NCI-H1105 treated with DMSO at 0.1 percent for 48 hours (cell line): ENCODE results near the gene SCIMP.
"Not testable (repeated sequence)": the region's sequence is repeated elsewhere in the genome, so short reads cannot be mapped to it uniquely, and the experiment has no call there.

Experiments
- DNase-seq: peaks from one replicate; lab custom pipeline; 2025; lab: John Stamatoyannopoulos, UW

The SCIMP gene

GRCh38 chr17:5184288-5184687 is 50.4 kb downstream of the SCIMP start:
- DNase-seq: no peak

GRCh38 chr17:5183410-5183793 is 51.3 kb downstream of the SCIMP start:
- no peak for DNase-seq

GRCh38 chr17:5182597-5183409 is 51.9 kb downstream of the SCIMP start:
- no peak for DNase-seq

GRCh38 chr17:5181509-5182305 is 53.0 kb downstream of the SCIMP start:
- DNase-seq: no peak

- DNase-seq: no peak
Observed at GRCh38 chr17:5179003-5179402, 55.7 kb downstream of the SCIMP start.

DNA sequence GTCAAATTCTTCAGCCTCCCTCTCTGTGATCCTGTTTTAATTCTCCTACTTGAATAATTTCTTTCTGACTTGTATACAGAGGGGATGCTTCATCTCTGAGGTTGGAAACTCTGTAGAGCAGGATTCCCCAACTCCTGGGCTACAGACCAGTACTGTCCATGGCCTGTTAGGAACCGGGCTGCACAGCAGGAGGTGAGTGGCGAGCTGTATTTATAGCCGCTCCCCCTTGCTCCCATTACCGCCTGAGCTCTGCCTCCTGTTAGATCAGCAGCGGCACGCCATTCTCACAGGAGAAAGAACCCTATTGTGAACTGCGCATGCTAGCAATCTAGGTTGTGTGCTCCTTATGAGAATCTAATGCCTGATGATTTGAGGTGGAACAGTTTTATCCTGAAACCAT is 59.6 kb downstream of the SCIMP start:
- DNase-seq: not testable (repeated sequence)

DNA sequence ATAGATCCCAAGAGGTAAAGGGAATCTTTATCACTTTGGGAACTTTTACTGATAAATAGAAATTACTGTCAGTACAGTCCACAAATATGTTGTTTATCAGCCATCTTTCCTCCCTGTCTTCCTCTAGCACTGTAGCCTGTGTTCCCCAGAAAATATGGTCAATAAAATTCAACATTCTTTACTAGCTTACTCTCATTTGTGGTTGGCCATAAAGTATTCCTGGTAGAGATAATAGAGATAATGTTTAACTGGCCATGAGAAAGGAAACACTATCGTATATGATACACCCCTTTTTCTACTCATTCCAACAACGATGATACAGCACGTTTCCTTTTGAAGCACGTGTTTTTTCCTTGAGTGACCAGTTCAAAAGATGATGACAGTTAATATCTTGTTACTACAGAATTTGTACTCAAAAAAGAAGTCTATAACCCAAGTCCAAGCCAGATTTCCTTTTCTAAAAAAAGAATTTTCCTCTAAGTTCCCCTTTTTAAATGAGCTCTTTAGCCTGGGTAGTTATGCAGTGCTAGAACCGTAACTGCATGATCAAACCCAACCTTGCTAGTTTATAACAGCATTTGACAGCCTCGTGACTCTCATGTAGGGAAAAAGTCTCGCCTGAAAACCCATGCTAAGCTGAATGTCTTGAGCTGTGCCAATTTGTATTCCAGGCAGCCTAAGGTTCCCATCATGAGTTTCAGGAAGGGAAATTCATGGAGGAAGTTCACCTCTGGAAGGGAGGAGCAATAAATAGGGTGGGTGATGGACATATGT is 68.7 kb downstream of the SCIMP start:
- DNase-seq: not testable (repeated sequence)

DNA sequence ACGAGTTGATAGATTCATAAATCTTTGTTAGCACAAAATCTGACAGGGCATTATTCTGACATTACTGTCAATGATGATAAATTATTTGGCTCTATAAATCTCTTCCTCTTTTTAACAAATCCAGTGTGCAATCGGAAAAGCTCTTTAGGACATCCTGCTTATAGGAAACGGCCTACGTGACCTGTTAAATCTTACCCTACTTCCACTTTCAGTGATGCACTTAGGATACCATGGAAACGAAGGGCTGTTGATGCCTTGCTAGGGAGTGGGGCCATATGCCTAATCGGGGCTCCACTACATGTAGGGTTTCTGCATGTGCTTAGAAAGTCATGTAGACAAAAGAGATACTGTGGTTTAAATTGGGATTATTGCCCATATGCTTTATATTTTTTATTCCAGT is 70.2 kb downstream of the SCIMP start:
- DNase-seq: no peak

DNA sequence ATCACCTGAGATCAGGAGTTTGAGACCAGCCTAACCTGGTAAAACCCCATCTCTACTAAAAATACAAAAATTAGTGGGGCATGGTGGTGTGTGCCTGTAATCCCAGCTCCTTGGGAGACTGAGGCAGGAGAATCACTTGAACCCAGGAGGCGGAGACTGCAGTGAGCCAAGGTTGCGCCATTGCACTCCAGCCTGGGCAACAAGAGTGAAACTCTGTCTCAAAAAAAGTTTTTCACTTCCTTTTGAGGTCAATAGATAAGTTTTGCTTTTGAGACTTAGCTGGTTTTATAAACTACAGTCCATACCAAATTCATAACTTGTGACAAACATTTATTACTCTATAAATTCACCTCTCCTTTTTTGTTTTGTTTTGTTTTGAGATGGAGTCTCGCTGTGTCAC is 72.9 kb downstream of the SCIMP start:
- DNase-seq: not testable (repeated sequence)

DNA sequence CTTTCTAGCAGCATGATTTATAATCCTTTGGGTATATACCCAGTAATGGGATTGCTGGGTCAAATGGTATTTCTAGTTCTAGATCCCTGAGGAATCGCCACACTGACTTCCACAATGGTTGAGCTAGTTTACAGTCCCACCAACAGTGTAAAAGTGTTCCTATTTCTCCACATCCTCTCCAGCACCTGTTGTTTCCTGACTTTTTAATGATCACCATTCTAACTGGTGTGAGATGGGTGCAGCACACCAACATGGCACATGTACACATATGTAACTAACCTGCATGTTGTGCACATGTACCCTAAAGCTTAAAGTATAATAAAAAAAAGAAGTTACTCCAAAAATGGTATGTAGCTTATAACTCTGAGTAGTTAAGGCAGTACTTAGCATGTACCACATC is 74.0 kb downstream of the SCIMP start:
- not testable (repeated sequence) for DNase-seq
